K562 (cell line): Measurements from ENCODE around the gene BGLAP. TPM values are rescaled to one million over a fixed set of nuclear protein-coding genes. Genes with fewer than 3 reads are reported as not detected.

Experiments
- C11orf30 ChIP-seq: fragments of 450-650 bp; IDR thresholded peaks from 2 replicates; pipeline ENCODE4 v1.6.1; 2016; ENCODE audit warnings: low read depth, mild to moderate bottlenecking
- CBX5 ChIP-seq: IDR thresholded peaks from 2 replicates; pipeline ENCODE4 v1.6.1; 2014; ENCODE audit warnings: low read depth, borderline replicate concordance
- CCNT2 ChIP-seq: IDR thresholded peaks from 2 replicates; pipeline ENCODE4 v1.6.1; 2011; ENCODE audit warnings: borderline replicate concordance, low read depth, mild to moderate bottlenecking, moderate library complexity, mixed read lengths, low read length; ENCODE audit not compliant: insufficient read length; ENCODE audit errors: extremely low read depth
- ELK3 ChIP-seq: fragments of 450-650 bp; formaldehyde crosslinking; IDR thresholded peaks from 2 replicates; pipeline ENCODE4 v1.4.0; 2020; ENCODE audit warnings: mild to moderate bottlenecking
- HDAC6 ChIP-seq: IDR thresholded peaks from 2 replicates; pipeline ENCODE4 v1.6.1; 2012; ENCODE audit warnings: low read depth, mild to moderate bottlenecking, control low read depth, inconsistent platforms, low read length, moderate library complexity
- HEY1 ChIP-seq: fragments of 250-450 bp; sonication (Bioruptor Pico); IDR thresholded peaks from 2 replicates; pipeline ENCODE4 v1.5.0; 2020; ENCODE audit warnings: mild to moderate bottlenecking, moderate library complexity, borderline replicate concordance
- HNRNPLL ChIP-seq: fragments of 200-400 bp; formaldehyde crosslinking; IDR thresholded peaks from 2 replicates; pipeline ENCODE4 v1.6.1; 2017; ENCODE audit warnings: low read length, low read depth, mild to moderate bottlenecking; ENCODE audit not compliant: poor library complexity, severe bottlenecking
- JUND ChIP-seq, 2 experiments: IDR thresholded peaks; 2 replicates in 1 of 2; 3 replicates in 1 of 2; pipeline ENCODE4 v1.6.1; 2011; ENCODE audit warnings: borderline replicate concordance in 2 of 2, low read depth in 2 of 2, low read length in 2 of 2, improper control_type of control experiment in 1 of 2, missing biosample characterization in 1 of 2, missing genetic modification characterization in 1 of 2, missing genetic modification reagents in 1 of 2
- MAFF ChIP-seq: IDR thresholded peaks from 2 replicates; pipeline ENCODE4 v1.6.1; 2012; ENCODE audit warnings: low read length, improper control_type of control experiment
- MEIS2 ChIP-seq: fragments of 450-650 bp; IDR thresholded peaks from 2 replicates; pipeline ENCODE4 v1.6.1; 2014; ENCODE audit warnings: mild to moderate bottlenecking; ENCODE audit not compliant: partially characterized antibody
- MTA2 ChIP-seq: fragments of 450-650 bp; IDR thresholded peaks from 2 replicates; pipeline ENCODE4 v1.6.1; 2016; ENCODE audit warnings: low read depth
- PHB ChIP-seq: fragments of 250-450 bp; sonication (Bioruptor Pico); IDR thresholded peaks from 2 replicates; pipeline ENCODE4 v1.5.0; 2021
- RBM34 ChIP-seq: fragments of 200-400 bp; formaldehyde crosslinking; IDR thresholded peaks from 2 replicates; pipeline ENCODE4 v1.6.1; 2018; ENCODE audit warnings: low read length, borderline replicate concordance; ENCODE audit not compliant: insufficient read depth
- RFX7 ChIP-seq: fragments of 250-450 bp; sonication (Bioruptor Pico); IDR thresholded peaks from 2 replicates; pipeline ENCODE4 v1.5.1; 2021; ENCODE audit warnings: mild to moderate bottlenecking
- SNAPC5 ChIP-seq: fragments of 250-450 bp; sonication (Bioruptor Pico); IDR thresholded peaks from 2 replicates; pipeline ENCODE4 v1.8.0; 2021; ENCODE audit warnings: moderate library complexity, mild to moderate bottlenecking, inconsistent platforms
- TCF3 ChIP-seq: sonication (generic); formaldehyde crosslinking; IDR thresholded peaks from 2 replicates; pipeline ENCODE4 v1.4.0; 2020; ENCODE audit warnings: mild to moderate bottlenecking, missing genetic modification reagents
- VEZF1 ChIP-seq: fragments of 200-800 bp; sonication (Bioruptor generic); IDR thresholded peaks from 2 replicates; pipeline ENCODE4 v1.6.1; 2017; ENCODE audit warnings: missing genetic modification characterization, missing compliant biosample characterization
- ZBTB33 ChIP-seq: sonication (generic); formaldehyde crosslinking; IDR thresholded peaks from 2 replicates; pipeline ENCODE4 v1.8.1; 2023; ENCODE audit warnings: mild to moderate bottlenecking, missing genetic modification reagents
- ZC3H4 ChIP-seq: sonication (generic); formaldehyde crosslinking; IDR thresholded peaks from 2 replicates; pipeline ENCODE4 v1.9.0; 2021; ENCODE audit warnings: missing genetic modification reagents, borderline replicate concordance
- ZC3H8 ChIP-seq: fragments of 450-650 bp; IDR thresholded peaks from 2 replicates; pipeline ENCODE4 v1.6.1; 2017
- ZNF165 ChIP-seq: fragments of 250-450 bp; sonication (Bioruptor Pico); IDR thresholded peaks from 2 replicates; pipeline ENCODE4 v1.4.0; 2020; ENCODE audit warnings: borderline replicate concordance
- ZNF280B ChIP-seq: fragments of 250-450 bp; sonication (Bioruptor Pico); IDR thresholded peaks from 2 replicates; pipeline ENCODE4 v1.5.1; 2021; ENCODE audit warnings: mild to moderate bottlenecking
- ZNF316 ChIP-seq: fragments of 450-650 bp; IDR thresholded peaks from 2 replicates; pipeline ENCODE4 v1.6.1; 2016
- polyA plus RNA-seq, 8 experiments: library from polyadenylated mRNA; depleted of rRNA in 4 of 8; stranded (reverse) in 5 of 8; unstranded in 3 of 8; fragments of >200 nt; fragmentation: Nextera tagmentation in 2 of 8; fragmentation: Illumina TruSeq in 1 of 8; extraction: Ambion mirVana in 2 of 8; extraction: Trizol in 1 of 8; gene quantifications; 2 replicates each; pipeline versions ENCODE4 v1.2.1 to v1.2.3, GENCODE V29; 2011 to 2014; ENCODE audit warnings: inconsistent platforms in 1 of 8, missing spikeins in 1 of 8
- total RNA-seq, 7 experiments: library from RNA; depleted of rRNA in 6 of 7; stranded (reverse); fragments of >200 nt in 6 of 7; fragmentation: Illumina TruSeq in 2 of 7; extraction: Trizol in 2 of 7; gene quantifications; 2 replicates each; pipeline versions ENCODE4 v1.2.1 to v1.2.3, GENCODE V29; 2011 to 2021; ENCODE audit warnings: low replicate concordance in 1 of 7

BGLAP gene
- total and polyA plus RNA-seq, 9 of the 15 experiments (the other 6 are each of a cell fraction or from before 2014, with no cell fraction given), result 0.15 to 1.4 (median 0.28) TPM; not detected in 3

GRCh38 chr1:156214024-156214748 is 27.8 kb upstream of the BGLAP start (continued):
- no peak for TF ChIP-seq ZNF280B
- no peak for TF ChIP-seq RBM34
- TF ChIP-seq CCNT2, result no peak
- no peak for TF ChIP-seq HNRNPLL
- TF ChIP-seq ZBTB33, result no peak
- TF ChIP-seq ZC3H4 (CRISPR knock-in tag), result peak; percentile 45; the same call in 1 of the 2 replicates
- TF ChIP-seq HDAC6, result no peak
- TF ChIP-seq HEY1 (CRISPR knock-in tag), result no peak
- TF ChIP-seq SNAPC5, result no peak
- no peak for TF ChIP-seq ZC3H8
- peak; percentile 91 for TF ChIP-seq C11orf30
- TF ChIP-seq TCF3 (CRISPR knock-in tag), result no peak
- TF ChIP-seq ELK3 (CRISPR knock-in tag), result no peak
- peak; percentile 86 for TF ChIP-seq MEIS2
- TF ChIP-seq ZNF316, result peak; percentile 98
- TF ChIP-seq PHB (CRISPR knock-in tag), result no peak
- no peak for TF ChIP-seq RFX7 (CRISPR knock-in tag)
- TF ChIP-seq JUND (IDR thresholded peaks at IDR 0.05; ENCODE audit: borderline replicate concordance, low read depth, low read length), result peak; percentile 63
- TF ChIP-seq JUND (tag; IDR thresholded peaks at IDR 0.05; ENCODE audit: borderline replicate concordance, low read depth, low read length), result no peak; the same call in 2 of the 3 replicates
- no peak for TF ChIP-seq ZNF165 (CRISPR knock-in tag)
- TF ChIP-seq VEZF1 (CRISPR knock-in tag), result no peak
- TF ChIP-seq CBX5, result no peak
- TF ChIP-seq MTA2, result no peak
- TF ChIP-seq MAFF, result peak; percentile 89
